Lung (tissue), 12 donors: ENCODE measurements around the gene NTRK2. TPM values are rescaled to one million over a fixed set of nuclear protein-coding genes. Genes with fewer than 3 reads are reported as not detected.

Experiments
- ATAC-seq: fragments of 200-7000 bp; cut with Tn5 transposase; one replicate; pipeline ENCODE4 v1.9.1; 2020; ENCODE audit warnings: moderate number of reproducible peaks; ENCODE audit not compliant: insufficient read depth, low FRiP score
- DNase-seq, 3 donors: peaks; one replicate each; pipeline ENCODE4 v3.0.0-alpha.2; 2013 to 2017
- H3K27ac ChIP-seq, 2 donors: one replicate each; pipeline ENCODE4 v1.5.1; 2013; ENCODE audit warnings: mild to moderate bottlenecking in 2 of 2, moderate library complexity in 2 of 2, control low read depth in 1 of 2, inconsistent platforms in 1 of 2, low read depth in 1 of 2, low read length in 1 of 2
- H3K27me3 ChIP-seq, 3 donors: one replicate each; pipeline ENCODE4 v1.5.1; 2013; ENCODE audit warnings: low read length in 2 of 3; ENCODE audit not compliant: control insufficient read depth in 3 of 3, insufficient read depth in 3 of 3
- H3K36me3 ChIP-seq, 4 donors: one replicate each; pipeline ENCODE4 v1.5.1; 2013; ENCODE audit warnings: low read length in 4 of 4, mild to moderate bottlenecking in 1 of 4, moderate library complexity in 1 of 4; ENCODE audit not compliant: control insufficient read depth in 4 of 4, insufficient read depth in 4 of 4
- H3K4me1 ChIP-seq, 5 donors: one replicate each; pipeline ENCODE4 v1.5.1; 2013; ENCODE audit warnings: low read length in 5 of 5, mild to moderate bottlenecking in 2 of 5, moderate library complexity in 1 of 5; ENCODE audit not compliant: control insufficient read depth in 5 of 5, insufficient read depth in 5 of 5
- H3K4me3 ChIP-seq: one replicate; pipeline ENCODE4 v1.5.1; 2013; ENCODE audit warnings: mild to moderate bottlenecking, control low read depth, moderate library complexity
- H3K9ac ChIP-seq, 2 donors: one replicate each; pipeline ENCODE4 v1.5.1; 2013; ENCODE audit warnings: low read length in 2 of 2, control low read depth in 1 of 2; ENCODE audit not compliant: insufficient read depth in 1 of 2
- H3K9me3 ChIP-seq, 4 donors: one replicate each; pipeline ENCODE4 v1.5.1; 2013; ENCODE audit warnings: low read length in 3 of 4, mild to moderate bottlenecking in 1 of 4, moderate library complexity in 1 of 4; ENCODE audit not compliant: control insufficient read depth in 4 of 4, insufficient read depth in 3 of 4
- WGBS, 2 donors: extraction: QIAGEN DNeasy Blood & Tissue Kit; methylation state at CpG; one replicate each; pipeline ENCODE4 v1.1.7; 2013; 5-methylcytosine and 5-hydroxymethylcytosine counted together
- polyA plus RNA-seq, 2 donors: library from polyadenylated mRNA; stranded (reverse); fragments of 200-250 nt; gene quantifications; one replicate each; pipeline ENCODE4 v1.2.1, GENCODE V29; 2013
- total RNA-seq, 2 donors: library from RNA; depleted of rRNA in 1 of 2; stranded (reverse); fragments of >200 nt in 1 of 2; gene quantifications; one replicate each; pipeline ENCODE4 v1.2.1, GENCODE V29; 2014 to 2021
- TF ChIP-seq, protein P1 (sequence below): IDR thresholded peaks from 2 replicates; pipeline ENCODE4 v1.5.1; 2012; ENCODE audit warnings: mild to moderate bottlenecking; ENCODE audit errors: control extremely low read depth, extremely low read depth
- donor health status: control.
- donor health status: control.
- donor health status: Bipolar disorder and iron deficiency.
- donor health status: healthy.
- donor health status: DM: yes; HTN: yes; CAD: no.

The NTRK2 gene
- total and polyA plus RNA-seq, 4 donors: 0.33 to 14.4 (median 3.3) TPM

DNA sequence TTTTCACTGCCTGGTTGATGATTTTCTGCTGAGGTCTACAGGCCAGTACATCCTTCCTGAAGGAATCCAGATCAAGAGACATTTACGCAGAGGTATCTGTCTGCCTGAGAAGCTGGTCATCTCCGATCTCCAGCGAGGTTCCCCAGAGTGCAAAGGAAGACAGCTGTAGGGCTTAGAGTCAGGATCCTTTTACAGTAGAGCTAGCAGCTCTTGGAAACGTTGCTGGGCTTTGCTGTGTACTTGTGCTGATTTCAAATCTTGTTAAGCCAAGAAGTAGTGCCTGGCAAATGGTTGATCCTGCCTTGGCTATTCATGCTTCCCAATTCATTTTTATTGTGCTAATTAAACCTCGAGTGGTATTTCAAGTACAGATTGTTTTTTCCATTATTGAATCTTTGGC, 48.9 kb downstream of the NTRK2 start:
- TF ChIP-seq, protein P1, sequence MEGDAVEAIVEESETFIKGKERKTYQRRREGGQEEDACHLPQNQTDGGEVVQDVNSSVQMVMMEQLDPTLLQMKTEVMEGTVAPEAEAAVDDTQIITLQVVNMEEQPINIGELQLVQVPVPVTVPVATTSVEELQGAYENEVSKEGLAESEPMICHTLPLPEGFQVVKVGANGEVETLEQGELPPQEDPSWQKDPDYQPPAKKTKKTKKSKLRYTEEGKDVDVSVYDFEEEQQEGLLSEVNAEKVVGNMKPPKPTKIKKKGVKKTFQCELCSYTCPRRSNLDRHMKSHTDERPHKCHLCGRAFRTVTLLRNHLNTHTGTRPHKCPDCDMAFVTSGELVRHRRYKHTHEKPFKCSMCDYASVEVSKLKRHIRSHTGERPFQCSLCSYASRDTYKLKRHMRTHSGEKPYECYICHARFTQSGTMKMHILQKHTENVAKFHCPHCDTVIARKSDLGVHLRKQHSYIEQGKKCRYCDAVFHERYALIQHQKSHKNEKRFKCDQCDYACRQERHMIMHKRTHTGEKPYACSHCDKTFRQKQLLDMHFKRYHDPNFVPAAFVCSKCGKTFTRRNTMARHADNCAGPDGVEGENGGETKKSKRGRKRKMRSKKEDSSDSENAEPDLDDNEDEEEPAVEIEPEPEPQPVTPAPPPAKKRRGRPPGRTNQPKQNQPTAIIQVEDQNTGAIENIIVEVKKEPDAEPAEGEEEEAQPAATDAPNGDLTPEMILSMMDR: no peak
- WGBS, 2 donors: 65 to 73% methylated on average over 5 of the region's 5 CpGs
- no peak for ATAC-seq

DNA sequence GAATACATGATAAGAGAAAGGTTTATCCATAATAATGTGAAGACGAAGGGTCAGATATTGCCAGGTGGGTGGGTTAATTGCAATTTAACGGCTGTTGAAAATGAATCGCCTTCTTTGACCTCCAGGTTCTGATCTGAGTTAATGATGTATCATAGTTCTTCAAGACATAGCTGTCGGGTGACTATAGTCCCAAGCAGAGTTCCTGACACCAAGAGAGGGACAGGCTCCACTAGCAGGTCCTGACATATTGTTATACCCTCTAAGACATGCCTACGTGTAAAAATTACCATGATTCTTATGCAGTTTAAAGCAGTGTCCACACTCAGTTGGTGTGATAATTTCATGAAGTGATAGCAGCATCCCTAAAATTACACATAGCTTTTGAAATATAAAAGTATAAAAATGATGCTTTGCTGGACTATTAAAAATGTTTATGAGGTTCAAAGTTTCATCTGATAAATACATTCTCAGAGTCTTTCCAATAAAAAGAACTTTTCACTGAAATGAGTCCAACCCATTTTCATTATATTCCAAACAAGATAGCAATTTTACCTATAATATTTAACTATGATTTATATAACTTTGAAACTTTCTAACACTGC, 53.0 kb downstream of the NTRK2 start:
- H3K9ac ChIP-seq: no peak overlapping the region
- H3K4me3 ChIP-seq: no peak overlapping the region
- ATAC-seq: no peak
- H3K4me1 ChIP-seq: no peaks in the 10 kb centered on the region
- no peaks in the 10 kb centered on the region for H3K36me3 ChIP-seq
- no peak overlapping the region for H3K27ac ChIP-seq
- no peaks in the 10 kb centered on the region for H3K9me3 ChIP-seq
- DNase-seq: no peak
- WGBS, 2 donors: 89 to 91% methylated on average over 5 of the region's 5 CpGs
- H3K27me3 ChIP-seq: peaks cover 0 to 5% (median 0%) of the 10 kb centered on the region in 3 donors
- TF ChIP-seq, protein P1: no peak

More for the DNA sequence above, 48.9 kb downstream of the NTRK2 start:
- H3K4me3 ChIP-seq: no peak overlapping the region
- no peaks in the 10 kb centered on the region for H3K9me3 ChIP-seq
- peaks cover 0 to 6% (median 0%) of the 10 kb centered on the region in 3 donors for H3K27me3 ChIP-seq
- H3K4me1 ChIP-seq: no peaks in the 10 kb centered on the region
- H3K9ac ChIP-seq: no peak overlapping the region
- no peaks in the 10 kb centered on the region for H3K36me3 ChIP-seq
- no peak overlapping the region for H3K27ac ChIP-seq
- DNase-seq: no peak

DNA sequence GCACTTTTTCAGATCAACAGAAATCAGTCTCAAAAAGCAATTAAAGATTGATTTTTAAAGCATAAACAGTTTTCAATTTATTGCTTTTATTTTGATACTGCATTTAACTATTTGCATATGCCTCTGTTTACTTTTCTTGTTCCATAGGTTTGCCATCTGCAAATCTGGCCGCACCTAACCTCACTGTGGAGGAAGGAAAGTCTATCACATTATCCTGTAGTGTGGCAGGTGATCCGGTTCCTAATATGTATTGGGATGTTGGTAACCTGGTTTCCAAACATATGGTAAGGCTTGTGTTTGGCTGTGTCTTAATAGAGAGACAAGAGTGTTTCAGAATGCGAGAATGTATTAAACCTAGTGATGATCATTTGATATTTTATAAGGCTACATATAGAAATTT, 53.9 kb downstream of the NTRK2 start:
- no peaks in the 10 kb centered on the region for H3K9me3 ChIP-seq
- ATAC-seq (no peak), DNase-seq (no peak)
- no peak overlapping the region for H3K27ac ChIP-seq
- WGBS, 2 donors: 88 to 93% methylated on average over 3 of the region's 3 CpGs
- H3K4me1 ChIP-seq: no peaks in the 10 kb centered on the region
- peaks cover 0 to 5% (median 0%) of the 10 kb centered on the region in 3 donors for H3K27me3 ChIP-seq
- H3K9ac ChIP-seq: no peak overlapping the region
- H3K4me3 ChIP-seq: no peak overlapping the region
- TF ChIP-seq, protein P1: no peak
- no peaks in the 10 kb centered on the region for H3K36me3 ChIP-seq

DNA sequence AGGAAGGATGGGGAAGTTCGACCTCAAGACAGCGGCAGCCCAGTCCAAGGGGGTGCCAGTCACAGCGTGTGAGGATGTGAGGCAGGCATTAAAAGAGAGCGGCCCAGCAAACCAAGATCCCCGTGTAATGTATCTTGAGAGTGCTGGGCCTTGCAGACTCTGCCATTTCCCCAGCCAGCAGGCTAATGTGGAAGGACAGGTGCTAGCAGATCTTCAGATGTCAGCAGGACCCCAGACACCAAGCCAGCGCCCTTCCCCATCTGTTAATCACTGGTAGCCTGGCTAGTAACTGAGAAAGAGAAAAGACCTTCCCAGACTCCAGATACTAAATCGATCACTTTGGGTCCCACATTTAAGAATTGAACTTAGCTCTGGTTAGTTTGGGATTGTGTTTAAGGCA, 62.2 kb downstream of the NTRK2 start:
- Histone ChIP-seq H3K4me3 (no peak overlapping the region), H3K27me3 (no peaks in the 10 kb centered on the region), H3K27ac (no peak overlapping the region), H3K9me3 (peaks cover 0 to 2% (median 0%) of the 10 kb centered on the region in 4 donors), H3K4me1 (no peaks in the 10 kb centered on the region), H3K9ac (no peak overlapping the region), H3K36me3 (no peaks in the 10 kb centered on the region)
- WGBS, 2 donors: 91 to 93% methylated on average over 7 of the region's 7 CpGs
- no peak for DNase-seq
- no peak for ATAC-seq
- TF ChIP-seq, protein P1: no peak
